Adipocyte (in vitro differentiated cells): ENCODE data around the gene ST3GAL5.

Experiments used
- DNase-seq: peaks from one replicate; pipeline ENCODE4 v3.0.0-alpha.2; 2015; ENCODE audit warnings: low read depth
- H3K27me3 ChIP-seq: replicated peaks from 2 replicates; pipeline ENCODE4 v1.7.0; 2013; ENCODE audit warnings: mild to moderate bottlenecking, low read length, moderate library complexity; ENCODE audit not compliant: control insufficient read depth, insufficient read depth
- H3K36me3 ChIP-seq: 2 replicates; pipeline ENCODE4 v1.7.0; 2013; ENCODE audit warnings: low read length, mild to moderate bottlenecking, moderate library complexity; ENCODE audit not compliant: control insufficient read depth, insufficient read depth, severe bottlenecking
- H3K4me1 ChIP-seq: 2 replicates; pipeline ENCODE4 v1.7.0; 2013; ENCODE audit warnings: mild to moderate bottlenecking, low read length, moderate library complexity; ENCODE audit not compliant: control insufficient read depth, insufficient read depth
- H3K4me3 ChIP-seq: 2 replicates; pipeline ENCODE4 v1.7.0; 2013; ENCODE audit warnings: mild to moderate bottlenecking, low read length, moderate library complexity
- H3K9ac ChIP-seq: 2 replicates; pipeline ENCODE4 v1.7.0; 2013; ENCODE audit warnings: mild to moderate bottlenecking, low read length, moderate library complexity
- H3K9me3 ChIP-seq: 2 replicates; pipeline ENCODE4 v1.7.0; 2013; ENCODE audit warnings: mild to moderate bottlenecking, low read length, moderate library complexity; ENCODE audit not compliant: control insufficient read depth

ST3GAL5 gene

GRCh38 chr2:85929096-85930050 is 40.6 kb upstream of the ST3GAL5 start:
- H3K9me3 ChIP-seq: no peaks in the 10 kb centered on the region
- peaks cover 72% of the 10 kb centered on the region for H3K4me1 ChIP-seq
- H3K36me3 ChIP-seq: no peaks in the 10 kb centered on the region
- H3K27me3 ChIP-seq: no peaks in the 10 kb centered on the region
- no peak overlapping the region for H3K4me3 ChIP-seq
- no peak for DNase-seq
- H3K9ac ChIP-seq: no peak overlapping the region

- Histone ChIP-seq H3K9ac (no peak overlapping the region), H3K4me1 (peaks cover 68% of the 10 kb centered on the region), H3K4me3 (peak overlapping the region; percentile 34), H3K9me3 (no peaks in the 10 kb centered on the region), H3K27me3 (no peaks in the 10 kb centered on the region), H3K36me3 (no peaks in the 10 kb centered on the region)
- peak; percentile 37 for DNase-seq
These were observed 38.3 kb upstream of the ST3GAL5 start for GRCh38 chr2:85926931-85927661.

GRCh38 chr2:85926526-85926925 is 37.7 kb upstream of the ST3GAL5 start:
- H3K4me1 ChIP-seq: peaks cover 68% of the 10 kb centered on the region
- no peaks in the 10 kb centered on the region for H3K9me3 ChIP-seq
- H3K4me3 ChIP-seq: no peak overlapping the region
- H3K27me3 ChIP-seq: no peaks in the 10 kb centered on the region
- no peaks in the 10 kb centered on the region for H3K36me3 ChIP-seq
- no peak for DNase-seq
- H3K9ac ChIP-seq: no peak overlapping the region

GRCh38 chr2:85925216-85925671 is 36.5 kb upstream of the ST3GAL5 start:
- no peaks in the 10 kb centered on the region for H3K27me3 ChIP-seq
- H3K4me3 ChIP-seq: peak overlapping the region; percentile 9
- no peak for DNase-seq
- peak overlapping the region; percentile 58 for H3K9ac ChIP-seq
- H3K9me3 ChIP-seq: no peaks in the 10 kb centered on the region
- peaks cover 67% of the 10 kb centered on the region for H3K4me1 ChIP-seq
- H3K36me3 ChIP-seq: no peaks in the 10 kb centered on the region

GRCh38 chr2:85924522-85924921 is 35.7 kb upstream of the ST3GAL5 start:
- Histone ChIP-seq H3K9me3 (no peaks in the 10 kb centered on the region), H3K27me3 (no peaks in the 10 kb centered on the region), H3K4me3 (peak overlapping the region; percentile 9), H3K4me1 (peaks cover 66% of the 10 kb centered on the region), H3K36me3 (no peaks in the 10 kb centered on the region), H3K9ac (peak overlapping the region; percentile 58)
- peak; percentile 89 for DNase-seq

- H3K4me3 ChIP-seq: no peak overlapping the region
- no peak for DNase-seq
These were observed 33.4 kb upstream of the ST3GAL5 start for GRCh38 chr2:85922199-85922598.

GRCh38 chr2:85921659-85922058 is 32.9 kb upstream of the ST3GAL5 start:
- no peak overlapping the region for H3K4me3 ChIP-seq
- no peaks in the 10 kb centered on the region for H3K36me3 ChIP-seq
- H3K27me3 ChIP-seq: no peaks in the 10 kb centered on the region
- no peak for DNase-seq
- no peaks in the 10 kb centered on the region for H3K9me3 ChIP-seq
- peaks cover 48% of the 10 kb centered on the region for H3K4me1 ChIP-seq
- H3K9ac ChIP-seq: no peak overlapping the region

More at GRCh38 chr2:85922199-85922598, 33.4 kb upstream of the ST3GAL5 start:
- Histone ChIP-seq H3K9me3 (no peaks in the 10 kb centered on the region), H3K36me3 (no peaks in the 10 kb centered on the region), H3K27me3 (no peaks in the 10 kb centered on the region), H3K4me1 (peaks cover 53% of the 10 kb centered on the region), H3K9ac (no peak overlapping the region)

GRCh38 chr2:85920810-85921545 is 32.2 kb upstream of the ST3GAL5 start:
- Histone ChIP-seq H3K4me1 (peaks cover 43% of the 10 kb centered on the region), H3K9ac (no peak overlapping the region), H3K9me3 (no peaks in the 10 kb centered on the region), H3K27me3 (no peaks in the 10 kb centered on the region), H3K4me3 (no peak overlapping the region), H3K36me3 (no peaks in the 10 kb centered on the region)
- no peak for DNase-seq

- Histone ChIP-seq H3K9me3 (no peaks in the 10 kb centered on the region), H3K27me3 (no peaks in the 10 kb centered on the region), H3K36me3 (no peaks in the 10 kb centered on the region), H3K4me1 (peaks cover 45% of the 10 kb centered on the region), H3K4me3 (no peak overlapping the region), H3K9ac (no peak overlapping the region)
- peak; percentile 26 for DNase-seq
These were observed 29.4 kb upstream of the ST3GAL5 start for GRCh38 chr2:85917887-85918795.

GRCh38 chr2:85915606-85916303 is 27.0 kb upstream of the ST3GAL5 start:
- peaks cover 61% of the 10 kb centered on the region for H3K4me1 ChIP-seq
- H3K27me3 ChIP-seq: no peaks in the 10 kb centered on the region
- H3K9ac ChIP-seq: no peak overlapping the region
- no peaks in the 10 kb centered on the region for H3K36me3 ChIP-seq
- H3K9me3 ChIP-seq: no peaks in the 10 kb centered on the region
- DNase-seq: peak; percentile 46
- H3K4me3 ChIP-seq: no peak overlapping the region
